ENCODE data around the gene BTF3L4.

GRCh38 chr1:52057876-52058415 lies 1.9 kb downstream of the BTF3L4 start:
- TF ChIP-seq CTCF (IDR thresholded peaks at IDR 0.05; ENCODE audit: low read length): no peak
- TF ChIP-seq EZH2 (optimal IDR thresholded peaks at IDR 0.05; ENCODE audit: low read depth, low read length): no peak
- TF ChIP-seq EZH2phosphoT487 (IDR thresholded peaks at IDR 0.05; ENCODE audit: low read length): no peak

Data from MM.1S (cell line).